GM19328 (cell line): ENCODE measurements around the gene CRISP1.
"Not testable (repeated sequence)": the region's sequence is repeated elsewhere in the genome, so short reads cannot be mapped to it uniquely, and the experiment has no call there.

Experiments
- ATAC-seq: cut with Tn5 transposase; IDR thresholded peaks from one replicate; pipeline ENCODE4 v1.9.1; 2021; ENCODE audit warnings: mild to moderate bottlenecking, moderate library complexity; ENCODE audit not compliant: unreplicated experiment

CRISP1 gene, protein sequence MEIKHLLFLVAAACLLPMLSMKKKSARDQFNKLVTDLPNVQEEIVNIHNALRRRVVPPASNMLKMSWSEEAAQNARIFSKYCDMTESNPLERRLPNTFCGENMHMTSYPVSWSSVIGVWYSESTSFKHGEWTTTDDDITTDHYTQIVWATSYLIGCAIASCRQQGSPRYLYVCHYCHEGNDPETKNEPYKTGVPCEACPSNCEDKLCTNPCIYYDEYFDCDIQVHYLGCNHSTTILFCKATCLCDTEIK

GRCh38 chr6:49866485-49866943 lies at the start of gene CRISP1:
Gene CRISP1, minus strand, starts transcription at chr6:49866535. Its CDS starts 9,135 bp downstream, at chr6:49857400.
- no peak for ATAC-seq

DNA sequence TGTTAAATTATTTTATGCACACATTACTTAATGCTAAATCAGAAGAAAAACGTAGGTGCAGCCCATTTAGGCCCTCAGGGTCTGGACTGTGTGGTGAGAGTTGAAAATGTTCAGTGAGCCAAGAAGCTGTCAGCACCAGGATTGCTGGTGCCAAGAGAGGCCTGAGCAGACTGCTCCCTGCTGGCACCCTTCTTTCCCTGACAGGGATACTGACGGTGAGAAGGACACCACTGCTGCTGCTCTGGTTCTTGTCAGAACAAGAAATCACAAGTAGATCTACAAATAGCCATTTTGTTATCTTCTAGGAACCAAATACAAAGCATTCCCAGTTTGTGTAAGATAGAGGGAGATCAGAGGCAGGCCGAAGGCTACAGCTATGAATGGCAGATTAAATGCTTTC lies 48.7 kb upstream of the CRISP1 start:
- no peak for ATAC-seq

GRCh38 chr6:49913636-49914375 lies 47.5 kb upstream of the CRISP1 start:
- no peak for ATAC-seq

DNA sequence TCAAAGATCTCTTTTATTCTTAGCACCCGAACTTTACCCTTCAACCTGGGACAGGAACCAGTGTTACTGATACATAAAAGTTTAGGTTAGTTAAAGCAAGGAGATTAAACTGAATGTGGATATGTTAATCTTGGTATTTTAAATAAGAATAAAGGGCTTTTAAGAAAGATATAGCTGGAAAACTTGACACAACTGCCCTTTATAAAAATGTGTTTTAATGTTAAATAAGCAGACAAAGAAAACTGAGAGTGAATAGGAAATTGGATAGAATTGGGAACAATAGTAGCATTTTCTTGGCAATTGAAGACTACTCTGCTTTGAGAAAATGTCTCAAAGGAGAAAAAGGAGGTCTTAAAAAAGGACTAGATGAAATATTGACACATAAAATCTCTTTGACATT lies 45.9 kb upstream of the CRISP1 start:
- ATAC-seq, result no peak

- no peak for ATAC-seq
Observed at GRCh38 chr6:49911252-49911651, 44.9 kb upstream of the CRISP1 start.

- ATAC-seq, result no peak
Observed at GRCh38 chr6:49909563-49909962, 43.2 kb upstream of the CRISP1 start.

DNA sequence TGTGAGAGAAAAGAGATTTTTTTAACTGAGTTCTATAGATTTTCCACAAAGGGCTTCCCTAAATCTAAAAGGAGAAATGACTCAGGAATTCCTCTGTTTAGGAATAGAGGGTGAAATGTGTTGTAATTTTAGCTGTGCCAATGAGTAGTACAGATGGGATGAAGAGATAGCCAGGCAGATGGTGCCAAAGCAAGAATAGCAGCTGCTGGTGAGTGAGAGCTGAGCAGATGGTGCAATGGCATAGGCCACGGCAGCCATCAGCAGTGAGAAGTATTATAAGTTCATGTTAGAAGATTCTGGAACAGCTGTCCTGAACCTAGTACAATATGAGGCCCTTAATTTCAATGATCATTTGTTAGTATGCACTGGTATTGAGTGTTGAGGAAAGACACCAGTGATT lies 40.2 kb upstream of the CRISP1 start:
- ATAC-seq, result no peak

DNA sequence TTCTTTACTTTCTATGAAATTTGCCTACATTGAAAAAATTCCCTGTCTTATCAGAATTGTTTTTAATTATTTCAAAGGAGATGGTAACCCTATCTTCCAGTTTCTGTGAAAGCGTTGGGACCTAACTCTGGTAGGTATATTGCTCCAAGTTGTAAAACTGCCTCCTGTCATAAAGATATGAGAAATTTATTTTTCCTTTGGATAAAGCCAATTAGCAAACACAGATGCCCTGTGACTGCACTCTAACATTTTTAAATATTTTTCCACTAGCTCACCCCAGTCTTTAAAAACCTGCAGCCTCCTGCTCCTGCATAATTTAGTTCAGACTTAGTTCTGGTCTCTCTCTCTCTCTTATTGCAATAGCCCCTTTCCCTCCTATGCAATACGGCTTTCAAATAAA lies 39.0 kb upstream of the CRISP1 start:
- ATAC-seq, result no peak

- no peak for ATAC-seq
Observed at GRCh38 chr6:49902856-49903255, 36.5 kb upstream of the CRISP1 start.

DNA sequence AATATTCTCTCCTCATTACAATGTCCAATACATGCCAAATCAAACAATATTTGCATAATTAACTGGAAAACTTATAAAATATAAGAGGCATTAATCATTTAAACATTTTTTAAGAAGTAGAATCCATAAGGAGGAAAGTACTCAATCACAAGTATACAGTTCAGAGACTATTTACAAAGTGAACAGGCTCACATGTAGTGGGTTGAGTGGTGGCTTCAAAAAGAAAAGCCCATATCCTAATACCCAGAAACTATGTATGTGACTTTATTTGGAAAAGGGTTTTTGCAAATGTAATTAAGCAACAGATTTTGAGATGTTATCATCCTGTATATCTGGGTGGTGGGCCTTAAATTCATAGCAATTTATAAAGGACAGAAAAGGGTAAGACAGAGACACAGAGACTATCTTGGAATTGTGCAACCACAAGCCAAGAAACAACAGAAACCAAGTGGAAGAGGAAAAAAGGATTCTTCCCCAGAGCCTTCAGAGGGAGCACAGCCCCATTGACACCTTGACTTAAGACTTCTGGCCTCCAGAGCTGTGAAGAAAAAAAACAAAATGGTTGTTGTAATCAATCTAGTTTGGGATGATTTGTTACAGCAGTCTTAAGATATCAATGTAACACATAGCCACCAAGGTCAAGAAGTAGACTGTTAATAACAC lies 32.7 kb upstream of the CRISP1 start:
- ATAC-seq, result no peak

- ATAC-seq, result not testable (repeated sequence)
Observed at GRCh38 chr6:49895553-49895952, 29.2 kb upstream of the CRISP1 start.

DNA sequence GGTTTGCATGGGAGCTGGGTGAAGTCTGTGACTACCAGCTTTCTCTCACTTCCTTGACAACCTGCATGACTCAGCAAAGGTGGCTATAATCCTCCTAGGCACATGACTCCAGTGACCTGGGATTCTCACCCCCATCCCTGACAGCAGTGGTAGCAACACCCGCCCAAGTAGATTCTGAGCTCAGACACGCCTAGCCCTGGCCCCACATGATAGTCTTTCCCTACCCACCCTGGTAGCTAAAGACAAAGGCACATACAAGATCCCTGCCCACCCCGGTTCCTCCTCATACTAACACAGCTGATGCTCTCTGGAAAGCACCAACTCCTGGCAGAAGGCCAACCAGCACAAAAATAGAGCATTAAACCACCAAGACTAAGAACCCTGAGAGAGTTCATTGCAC lies 25.9 kb upstream of the CRISP1 start:
- no peak for ATAC-seq

DNA sequence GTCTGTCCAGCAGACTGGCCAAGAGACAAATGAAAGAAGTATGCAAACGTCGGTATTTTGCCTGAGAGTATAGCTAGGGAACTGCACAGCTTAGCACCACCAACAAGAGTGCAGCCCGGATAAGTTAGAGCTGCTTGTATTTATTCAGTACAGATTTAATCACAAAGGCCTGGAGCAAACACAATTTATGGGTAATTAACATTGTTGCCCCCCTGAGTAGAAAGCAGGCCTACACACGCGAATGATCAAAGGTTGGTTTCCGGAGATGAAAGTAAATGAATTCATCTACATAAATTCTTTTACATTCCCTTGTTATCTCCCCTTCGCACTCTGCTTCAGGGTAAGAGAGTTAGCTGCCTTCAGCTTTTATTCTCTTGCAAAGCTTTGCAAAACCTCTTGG lies 24.7 kb upstream of the CRISP1 start:
- no peak for ATAC-seq

GRCh38 chr6:49888742-49889431 lies 22.6 kb upstream of the CRISP1 start:
- ATAC-seq, result no peak

GRCh38 chr6:49868951-49869529 lies 2.7 kb upstream of the CRISP1 start:
- ATAC-seq, result no peak

GRCh38 chr6:49856282-49856681 lies 10.1 kb downstream of the CRISP1 start:
- no peak for ATAC-seq

DNA sequence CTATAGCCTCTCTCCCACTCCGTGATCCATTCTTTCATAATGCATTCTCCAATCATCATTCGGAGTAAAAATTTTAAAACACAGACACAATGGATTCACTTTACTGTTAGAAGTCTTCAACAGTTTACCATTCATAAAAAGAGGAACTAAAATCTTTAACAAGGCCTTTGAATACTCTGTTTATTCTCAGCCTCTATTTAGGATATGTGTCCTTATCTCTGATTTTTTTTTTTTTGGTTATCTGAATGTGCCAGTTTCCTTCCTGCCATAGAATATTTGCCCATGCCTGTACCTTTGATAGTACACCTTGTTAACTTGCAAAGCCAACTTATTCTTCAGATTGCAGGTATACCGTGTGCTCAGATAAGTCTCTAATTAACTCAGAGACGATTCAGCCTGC lies 11.1 kb downstream of the CRISP1 start:
- ATAC-seq, result no peak

GRCh38 chr6:49852975-49853374 lies 13.4 kb downstream of the CRISP1 start:
- no peak for ATAC-seq

DNA sequence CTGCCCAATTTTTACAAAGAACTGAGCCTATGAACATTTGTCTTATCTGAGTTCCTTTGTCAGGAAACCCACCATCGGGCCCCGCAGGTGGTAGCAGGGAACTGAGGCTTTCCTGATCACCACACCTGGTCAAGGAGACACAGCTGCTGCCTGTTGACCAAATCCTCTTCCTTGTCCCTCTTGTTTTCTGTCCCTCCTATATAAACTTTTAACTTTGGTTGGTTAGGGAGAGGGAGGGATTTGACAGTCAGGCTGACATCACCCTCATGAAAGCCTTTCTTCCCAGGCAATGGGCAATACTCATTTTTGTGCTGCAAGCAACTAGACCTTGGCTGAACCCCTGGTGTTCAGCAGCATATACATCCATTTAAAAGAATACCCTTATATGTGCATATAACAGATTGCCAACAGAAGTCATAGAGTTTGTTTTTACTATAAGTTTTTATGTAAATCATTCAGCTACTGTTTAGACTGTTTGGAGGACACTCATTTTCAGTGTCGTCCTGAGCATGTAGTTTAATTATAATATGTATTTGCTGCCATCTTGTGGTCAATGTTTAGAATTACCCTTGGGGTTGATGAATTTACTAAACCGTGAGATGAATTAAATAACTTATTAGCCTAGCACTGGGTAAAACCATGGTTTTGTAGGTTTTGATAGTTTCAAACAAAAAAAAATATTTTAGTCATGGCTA lies 17.0 kb downstream of the CRISP1 start:
- no peak for ATAC-seq

GRCh38 chr6:49847673-49848072 lies 18.7 kb downstream of the CRISP1 start:
- ATAC-seq, result no peak
